Mesodermal cell (in vitro differentiated cells): ENCODE results near the gene CNR2.
"Not testable (repeated sequence)": the region's sequence is repeated elsewhere in the genome, so short reads cannot be mapped to it uniquely, and the experiment has no call there.

ENCODE experiments used
- H3K27ac ChIP-seq: 2 replicates; pipeline ENCODE4 v1.7.0; 2013; ENCODE audit warnings: mild to moderate bottlenecking, low read depth, low read length, moderate library complexity; ENCODE audit not compliant: severe bottlenecking
- H3K36me3 ChIP-seq: 2 replicates; pipeline ENCODE4 v1.7.1; 2013; ENCODE audit warnings: mild to moderate bottlenecking, low read length, moderate library complexity; ENCODE audit not compliant: control insufficient read depth, insufficient read depth
- H3K4me1 ChIP-seq: one replicate; pipeline ENCODE4 v1.7.1; 2013; ENCODE audit warnings: mild to moderate bottlenecking, low read length; ENCODE audit not compliant: insufficient read depth, control insufficient read depth, poor library complexity, severe bottlenecking
- H3K4me3 ChIP-seq: 2 replicates; pipeline ENCODE4 v1.7.0; 2013; ENCODE audit warnings: low read length, control low read depth, mild to moderate bottlenecking; ENCODE audit not compliant: insufficient read depth, poor library complexity, severe bottlenecking; ENCODE audit errors: extremely low read depth
- H3K9me3 ChIP-seq: 2 replicates; pipeline ENCODE4 v1.7.1; 2013; ENCODE audit warnings: mild to moderate bottlenecking, low read length, moderate library complexity; ENCODE audit not compliant: control insufficient read depth
- WGBS, 2 experiments: methylation state at CpG; one replicate each; pipeline ENCODE4 v1.1.5; 2013; ENCODE audit warnings: missing lambda C conversion rate in 2 of 2; ENCODE audit not compliant: insufficient coverage in 2 of 2; 5-methylcytosine and 5-hydroxymethylcytosine counted together

CNR2 gene

GRCh38 chr1:23854568-23854967, 58.6 kb downstream of the CNR2 start:
- no peaks in the 10 kb centered on the region for H3K9me3 ChIP-seq
- H3K36me3 ChIP-seq: no peaks in the 10 kb centered on the region
- no peak overlapping the region for H3K4me3 ChIP-seq
- 71% methylated on average over 1 of the region's 2 CpGs; no CpG with 5 or more reads in 1 of the 2 experiments for WGBS, 2 experiments
- no peak overlapping the region for H3K27ac ChIP-seq
- no peaks in the 10 kb centered on the region for H3K4me1 ChIP-seq

GRCh38 chr1:23853124-23853523, 60.0 kb downstream of the CNR2 start:
- not testable (repeated sequence) for H3K36me3 ChIP-seq, H3K9me3 ChIP-seq, H3K4me1 ChIP-seq, H3K27ac ChIP-seq, H3K4me3 ChIP-seq
- 95 to 100% methylated on average over 6 to 11 of the region's 34 CpGs for WGBS, 2 experiments

- H3K36me3 ChIP-seq, H3K9me3 ChIP-seq, H3K4me3 ChIP-seq, H3K27ac ChIP-seq, H3K4me1 ChIP-seq: not testable (repeated sequence)
These were observed 61.8 kb downstream of the CNR2 start for GRCh38 chr1:23851406-23851805.

- H3K36me3 ChIP-seq: no peaks in the 10 kb centered on the region
- H3K4me1 ChIP-seq: no peaks in the 10 kb centered on the region
- H3K4me3 ChIP-seq: no peak overlapping the region
- no peaks in the 10 kb centered on the region for H3K9me3 ChIP-seq
- WGBS, 2 experiments: 90 to 92% methylated on average over 2 to 5 of the region's 12 CpGs
- H3K27ac ChIP-seq: no peak overlapping the region
These were observed 64.2 kb downstream of the CNR2 start for GRCh38 chr1:23848673-23849616.

- not testable (repeated sequence) for H3K4me1 ChIP-seq, H3K4me3 ChIP-seq, H3K36me3 ChIP-seq, H3K9me3 ChIP-seq, H3K27ac ChIP-seq
- WGBS, 2 experiments: 80% methylated on average over 1 of the region's 2 CpGs; no CpG with 5 or more reads in 1 of the 2 experiments
These were observed 65.6 kb downstream of the CNR2 start for GRCh38 chr1:23847482-23848095.

GRCh38 chr1:23845163-23845562, 68.0 kb downstream of the CNR2 start:
- no peaks in the 10 kb centered on the region for H3K4me1 ChIP-seq
- no peaks in the 10 kb centered on the region for H3K36me3 ChIP-seq
- no peak overlapping the region for H3K27ac ChIP-seq
- no peak overlapping the region for H3K4me3 ChIP-seq
- H3K9me3 ChIP-seq: no peaks in the 10 kb centered on the region
- WGBS, 2 experiments: 86% methylated on average over 2 of the region's 2 CpGs; no CpG with 5 or more reads in 1 of the 2 experiments

- Histone ChIP-seq H3K27ac (no peak overlapping the region), H3K9me3 (no peaks in the 10 kb centered on the region), H3K36me3 (no peaks in the 10 kb centered on the region), H3K4me1 (no peaks in the 10 kb centered on the region), H3K4me3 (no peak overlapping the region)
- WGBS, 2 experiments: 80% methylated on average over 1 to 3 of the region's 5 CpGs
These were observed 69.5 kb downstream of the CNR2 start for GRCh38 chr1:23843644-23844043.

GRCh38 chr1:23838401-23838866, 74.7 kb downstream of the CNR2 start:
- no peaks in the 10 kb centered on the region for H3K36me3 ChIP-seq
- no peak overlapping the region for H3K27ac ChIP-seq
- H3K9me3 ChIP-seq: no peaks in the 10 kb centered on the region
- H3K4me1 ChIP-seq: no peaks in the 10 kb centered on the region
- WGBS, 2 experiments: 18 to 28% methylated on average over 4 of the region's 21 CpGs
- no peak overlapping the region for H3K4me3 ChIP-seq

- WGBS, 2 experiments: 39 to 51% methylated on average over 9 to 11 of the region's 13 CpGs
- no peaks in the 10 kb centered on the region for H3K9me3 ChIP-seq
- H3K27ac ChIP-seq: no peak overlapping the region
- no peaks in the 10 kb centered on the region for H3K4me1 ChIP-seq
- H3K4me3 ChIP-seq: no peak overlapping the region
- H3K36me3 ChIP-seq: no peaks in the 10 kb centered on the region
These were observed 75.3 kb downstream of the CNR2 start for GRCh38 chr1:23837908-23838307.

GRCh38 chr1:23836037-23836436, 77.1 kb downstream of the CNR2 start:
- H3K9me3 ChIP-seq: no peaks in the 10 kb centered on the region
- WGBS, 2 experiments: 63% methylated on average over 2 of the region's 3 CpGs; no CpG with 5 or more reads in 1 of the 2 experiments
- H3K4me1 ChIP-seq: no peaks in the 10 kb centered on the region
- no peaks in the 10 kb centered on the region for H3K36me3 ChIP-seq
- H3K27ac ChIP-seq: no peak overlapping the region
- H3K4me3 ChIP-seq: no peak overlapping the region

- H3K27ac ChIP-seq, H3K9me3 ChIP-seq, H3K36me3 ChIP-seq, H3K4me3 ChIP-seq, H3K4me1 ChIP-seq: not testable (repeated sequence)
- 87 to 89% methylated on average over 4 to 5 of the region's 6 CpGs for WGBS, 2 experiments
These were observed 79.0 kb downstream of the CNR2 start for GRCh38 chr1:23834156-23834555.
